Upper lobe of left lung (tissue), 4 donors: ENCODE results near the gene CDH13.

Source experiments
- EP300 ChIP-seq, 4 donors: sonication (generic); formaldehyde crosslinking; IDR thresholded peaks; one replicate each; pipeline ENCODE4 v1.5.1; 2017; ENCODE audit warnings: antibody characterized with exemption in 4 of 4, control low read depth in 2 of 4
- POLR2AphosphoS5 ChIP-seq, 2 donors: sonication (generic); formaldehyde crosslinking; IDR thresholded peaks; one replicate each; pipeline ENCODE4 v1.5.1; 2017; ENCODE audit warnings: antibody characterized with exemption in 2 of 2
- TF ChIP-seq, protein P1 (sequence below), 6 experiments: fragments of 450-650 bp in 4 of 6; fragments of 200-600 bp in 2 of 6; sonication (generic) in 2 of 6; IDR thresholded peaks; one replicate each; pipeline ENCODE4 v1.5.1; 2016 to 2019; ENCODE audit warnings: antibody characterized with exemption in 6 of 6

DNA sequence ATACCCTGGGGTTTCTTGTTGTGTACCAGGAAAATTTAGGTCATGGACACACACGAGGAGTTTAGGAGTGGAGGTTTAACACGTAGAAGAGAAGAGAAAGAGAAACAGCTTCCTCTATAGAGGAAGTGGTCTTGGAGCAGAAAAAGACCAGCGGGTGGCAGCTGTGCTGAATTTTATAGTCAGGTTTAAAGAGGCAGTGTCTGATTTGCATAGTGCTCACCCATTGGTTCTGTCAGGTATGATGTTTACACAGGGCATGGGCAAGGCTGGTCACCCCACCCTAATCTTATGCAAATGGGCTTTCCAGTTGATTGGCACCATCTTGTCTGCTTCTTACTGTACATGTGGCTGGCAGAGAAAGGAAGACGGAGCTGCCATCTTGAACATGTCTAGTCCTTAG, 309.0 kb downstream of the CDH13 start:
- TF ChIP-seq, protein P1, sequence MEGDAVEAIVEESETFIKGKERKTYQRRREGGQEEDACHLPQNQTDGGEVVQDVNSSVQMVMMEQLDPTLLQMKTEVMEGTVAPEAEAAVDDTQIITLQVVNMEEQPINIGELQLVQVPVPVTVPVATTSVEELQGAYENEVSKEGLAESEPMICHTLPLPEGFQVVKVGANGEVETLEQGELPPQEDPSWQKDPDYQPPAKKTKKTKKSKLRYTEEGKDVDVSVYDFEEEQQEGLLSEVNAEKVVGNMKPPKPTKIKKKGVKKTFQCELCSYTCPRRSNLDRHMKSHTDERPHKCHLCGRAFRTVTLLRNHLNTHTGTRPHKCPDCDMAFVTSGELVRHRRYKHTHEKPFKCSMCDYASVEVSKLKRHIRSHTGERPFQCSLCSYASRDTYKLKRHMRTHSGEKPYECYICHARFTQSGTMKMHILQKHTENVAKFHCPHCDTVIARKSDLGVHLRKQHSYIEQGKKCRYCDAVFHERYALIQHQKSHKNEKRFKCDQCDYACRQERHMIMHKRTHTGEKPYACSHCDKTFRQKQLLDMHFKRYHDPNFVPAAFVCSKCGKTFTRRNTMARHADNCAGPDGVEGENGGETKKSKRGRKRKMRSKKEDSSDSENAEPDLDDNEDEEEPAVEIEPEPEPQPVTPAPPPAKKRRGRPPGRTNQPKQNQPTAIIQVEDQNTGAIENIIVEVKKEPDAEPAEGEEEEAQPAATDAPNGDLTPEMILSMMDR (IDR thresholded peaks at IDR 0.05) = no peak
- no peak for TF ChIP-seq EP300 (IDR thresholded peaks at IDR 0.05)
- TF ChIP-seq POLR2AphosphoS5 (IDR thresholded peaks at IDR 0.05) = no peak
